ENCODE data around the gene MTRF1.

The MTRF1 gene

GRCh38 chr13:41212881-41213280 lies 50.5 kb downstream of the MTRF1 start:
- no peak overlapping the region for H3K23ac ChIP-seq (ENCODE audit: low read length in 2 of 2)
- no peak overlapping the region for H2AFZ ChIP-seq (ENCODE audit: low read depth, low read length)
- no peak overlapping the region for H3K27ac ChIP-seq (ENCODE audit: low read length, poor library complexity, severe bottlenecking)
- H2BK5ac ChIP-seq (ENCODE audit: low read depth, low read length, poor library complexity, severe bottlenecking) = no peak overlapping the region
- H2BK15ac ChIP-seq (ENCODE audit: low read depth, poor library complexity, severe bottlenecking) = no peak overlapping the region
- H2BK12ac ChIP-seq (ENCODE audit: low read length in 2 of 2) = no peak overlapping the region
- no peak overlapping the region for H4K8ac ChIP-seq (ENCODE audit: low read length)
- no peak overlapping the region for H3K4me3 ChIP-seq (ENCODE audit: insufficient read depth in 1 of 2, low read depth in 1 of 2, low read length in 2 of 2)
- H3K36me3 ChIP-seq (ENCODE audit: control insufficient read depth in 1 of 2, insufficient read depth in 2 of 2, low read depth in 1 of 2, low read length in 2 of 2) = peaks cover 5 to 7% of the 10 kb centered on the region in 2 experiments
- no peak overlapping the region for H3K18ac ChIP-seq (ENCODE audit: low read depth in 1 of 2, low read length in 2 of 2)
- peaks cover 15% of the 10 kb centered on the region for H3K9me3 ChIP-seq (ENCODE audit: control insufficient read depth, low read length)
- H3K4ac ChIP-seq (ENCODE audit: low read depth in 1 of 2, low read length in 2 of 2) = no peak overlapping the region
- no peaks in the 10 kb centered on the region for H3K27me3 ChIP-seq (ENCODE audit: control insufficient read depth in 1 of 2, insufficient read depth in 1 of 2, low read length in 2 of 2)
- H4K91ac ChIP-seq (ENCODE audit: low read length) = no peak overlapping the region
- no peak for DNase-seq
- H3K79me1 ChIP-seq (replicated peaks; ENCODE audit: low read length, poor library complexity, severe bottlenecking) = no peaks in the 10 kb centered on the region
- no peak overlapping the region for H2AK5ac ChIP-seq (ENCODE audit: low read length, severe bottlenecking)
- H3K14ac ChIP-seq (ENCODE audit: low read length in 2 of 2) = no peak overlapping the region
- H3K4me2 ChIP-seq (ENCODE audit: low read length, poor library complexity, severe bottlenecking) = no peak overlapping the region
- no peak overlapping the region for H2BK120ac ChIP-seq (ENCODE audit: low read depth, low read length)
- peaks cover 2% of the 10 kb centered on the region for H3K4me1 ChIP-seq (ENCODE audit: control insufficient read depth, insufficient read depth, low read depth, low read length)
- no peak overlapping the region for H3K9ac ChIP-seq (ENCODE audit: low read length)

DNA sequence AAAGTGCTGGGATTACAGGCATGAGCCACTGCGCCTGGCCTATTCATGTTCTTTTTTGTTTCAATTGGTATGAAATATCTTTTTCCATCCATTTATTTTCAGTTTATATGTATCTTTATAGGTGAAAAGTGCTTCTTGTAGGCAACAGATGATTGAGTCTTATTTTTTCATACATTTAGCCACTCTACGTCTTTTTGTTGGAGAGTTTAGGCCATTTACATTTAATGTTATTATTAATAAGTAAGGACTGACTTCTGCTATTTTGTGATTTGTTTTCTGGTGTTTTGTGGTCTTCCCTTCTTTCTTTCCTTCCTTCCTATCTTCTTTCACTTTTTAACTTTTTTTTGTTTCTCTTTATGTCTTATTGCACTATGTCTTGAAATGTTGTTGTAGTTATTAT lies 52.3 kb downstream of the MTRF1 start:
- H2BK5ac ChIP-seq (ENCODE audit: low read depth, low read length, poor library complexity, severe bottlenecking) = no peak overlapping the region
- H2AK5ac ChIP-seq (ENCODE audit: low read length, severe bottlenecking) = no peak overlapping the region
- no CpG with 5 or more reads among the region's 2 CpGs for WGBS

DNA sequence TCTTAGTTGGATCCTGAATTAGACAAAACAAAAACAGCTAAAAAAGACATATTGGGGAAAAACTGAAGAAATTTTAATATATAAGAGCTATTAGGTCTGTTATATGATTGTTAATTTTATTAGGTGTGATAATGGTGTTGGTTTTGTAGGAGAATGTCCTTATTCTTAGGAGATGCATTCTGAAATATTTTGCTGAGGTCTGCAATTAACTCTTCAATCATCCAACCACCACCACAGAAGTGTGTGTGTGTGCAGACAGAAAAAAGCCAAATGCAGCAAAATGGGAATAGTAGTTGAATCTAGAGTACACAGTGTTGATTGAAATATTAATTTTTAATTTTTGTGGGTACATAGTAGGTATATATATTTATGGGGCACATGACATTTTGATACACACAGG lies 56.9 kb downstream of the MTRF1 start:
- H3K9me3 ChIP-seq (ENCODE audit: control insufficient read depth, low read length) = peaks cover 17% of the 10 kb centered on the region

More for the DNA sequence above, 52.3 kb downstream of the MTRF1 start:
- no peak overlapping the region for H3K27ac ChIP-seq (ENCODE audit: low read length, poor library complexity, severe bottlenecking)
- H2BK12ac ChIP-seq (ENCODE audit: low read length in 2 of 2) = no peak overlapping the region
- peaks cover 2% of the 10 kb centered on the region for H3K4me1 ChIP-seq (ENCODE audit: control insufficient read depth, insufficient read depth, low read depth, low read length)
- H2BK120ac ChIP-seq (ENCODE audit: low read depth, low read length) = no peak overlapping the region
- no peak overlapping the region for H2AFZ ChIP-seq (ENCODE audit: low read depth, low read length)
- no peak overlapping the region for H3K4me2 ChIP-seq (ENCODE audit: low read length, poor library complexity, severe bottlenecking)
- DNase-seq = no peak
- no peak overlapping the region for H2BK15ac ChIP-seq (ENCODE audit: low read depth, poor library complexity, severe bottlenecking)
- H3K4ac ChIP-seq (ENCODE audit: low read depth in 1 of 2, low read length in 2 of 2) = no peak overlapping the region
- H3K18ac ChIP-seq (ENCODE audit: low read depth in 1 of 2, low read length in 2 of 2) = no peak overlapping the region
- no peaks in the 10 kb centered on the region for H3K79me1 ChIP-seq (replicated peaks; ENCODE audit: low read length, poor library complexity, severe bottlenecking)
- no peak overlapping the region for H3K14ac ChIP-seq (ENCODE audit: low read length in 2 of 2)
- H3K36me3 ChIP-seq (ENCODE audit: control insufficient read depth in 1 of 2, insufficient read depth in 2 of 2, low read depth in 1 of 2, low read length in 2 of 2) = peaks cover 5 to 7% of the 10 kb centered on the region in 2 experiments
- no peak overlapping the region for H3K4me3 ChIP-seq (ENCODE audit: insufficient read depth in 1 of 2, low read depth in 1 of 2, low read length in 2 of 2)
- peaks cover 17% of the 10 kb centered on the region for H3K9me3 ChIP-seq (ENCODE audit: control insufficient read depth, low read length)
- no peak overlapping the region for H4K91ac ChIP-seq (ENCODE audit: low read length)
- no peak overlapping the region for H4K8ac ChIP-seq (ENCODE audit: low read length)
- H3K23ac ChIP-seq (ENCODE audit: low read length in 2 of 2) = no peak overlapping the region
- no peaks in the 10 kb centered on the region for H3K27me3 ChIP-seq (ENCODE audit: control insufficient read depth in 1 of 2, insufficient read depth in 1 of 2, low read length in 2 of 2)
- H3K9ac ChIP-seq (ENCODE audit: low read length) = no peak overlapping the region

GRCh38 chr13:41203810-41204209 lies 59.6 kb downstream of the MTRF1 start:
- Histone ChIP-seq H3K4ac (ENCODE audit: low read depth in 1 of 2, low read length in 2 of 2) (no peak overlapping the region), H2AK5ac (ENCODE audit: low read length, severe bottlenecking) (no peak overlapping the region), H3K18ac (ENCODE audit: low read depth in 1 of 2, low read length in 2 of 2) (no peak overlapping the region), H3K9ac (ENCODE audit: low read length) (no peak overlapping the region), H2BK120ac (ENCODE audit: low read depth, low read length) (no peak overlapping the region), H3K36me3 (ENCODE audit: control insufficient read depth in 1 of 2, insufficient read depth in 2 of 2, low read depth in 1 of 2, low read length in 2 of 2) (no peaks in the 10 kb centered on the region), H2BK15ac (ENCODE audit: low read depth, poor library complexity, severe bottlenecking) (no peak overlapping the region), H2AFZ (ENCODE audit: low read depth, low read length) (no peak overlapping the region), H4K91ac (ENCODE audit: low read length) (no peak overlapping the region), H3K27me3 (ENCODE audit: control insufficient read depth in 1 of 2, insufficient read depth in 1 of 2, low read length in 2 of 2) (no peaks in the 10 kb centered on the region), H3K27ac (ENCODE audit: low read length, poor library complexity, severe bottlenecking) (no peak overlapping the region), H3K4me1 (ENCODE audit: control insufficient read depth, insufficient read depth, low read depth, low read length) (no peaks in the 10 kb centered on the region), H2BK12ac (ENCODE audit: low read length in 2 of 2) (no peak overlapping the region), H3K4me3 (ENCODE audit: insufficient read depth in 1 of 2, low read depth in 1 of 2, low read length in 2 of 2) (no peak overlapping the region), H3K14ac (ENCODE audit: low read length in 2 of 2) (no peak overlapping the region), H2BK5ac (ENCODE audit: low read depth, low read length, poor library complexity, severe bottlenecking) (no peak overlapping the region), H3K79me1 (replicated peaks; ENCODE audit: low read length, poor library complexity, severe bottlenecking) (no peaks in the 10 kb centered on the region), H3K23ac (ENCODE audit: low read length in 2 of 2) (no peak overlapping the region), H3K9me3 (ENCODE audit: control insufficient read depth, low read length) (peaks cover 11% of the 10 kb centered on the region), H3K4me2 (ENCODE audit: low read length, poor library complexity, severe bottlenecking) (no peak overlapping the region), H4K8ac (ENCODE audit: low read length) (no peak overlapping the region)
- no peak for DNase-seq
- WGBS = 91% methylated on average over 5 of the region's 6 CpGs

More for the DNA sequence above, 56.9 kb downstream of the MTRF1 start:
- H3K4ac ChIP-seq (ENCODE audit: low read depth in 1 of 2, low read length in 2 of 2) = no peak overlapping the region
- H2AK5ac ChIP-seq (ENCODE audit: low read length, severe bottlenecking) = no peak overlapping the region
- no peak overlapping the region for H2BK15ac ChIP-seq (ENCODE audit: low read depth, poor library complexity, severe bottlenecking)
- no peak overlapping the region for H3K4me3 ChIP-seq (ENCODE audit: insufficient read depth in 1 of 2, low read depth in 1 of 2, low read length in 2 of 2)
- H3K4me1 ChIP-seq (ENCODE audit: control insufficient read depth, insufficient read depth, low read depth, low read length) = no peaks in the 10 kb centered on the region
- H4K8ac ChIP-seq (ENCODE audit: low read length) = no peak overlapping the region
- H4K91ac ChIP-seq (ENCODE audit: low read length) = no peak overlapping the region
- H3K27ac ChIP-seq (ENCODE audit: low read length, poor library complexity, severe bottlenecking) = no peak overlapping the region
- DNase-seq = no peak
- no peak overlapping the region for H2BK120ac ChIP-seq (ENCODE audit: low read depth, low read length)
- H3K4me2 ChIP-seq (ENCODE audit: low read length, poor library complexity, severe bottlenecking) = no peak overlapping the region
- no peak overlapping the region for H3K14ac ChIP-seq (ENCODE audit: low read length in 2 of 2)
- H2BK5ac ChIP-seq (ENCODE audit: low read depth, low read length, poor library complexity, severe bottlenecking) = no peak overlapping the region
- H3K27me3 ChIP-seq (ENCODE audit: control insufficient read depth in 1 of 2, insufficient read depth in 1 of 2, low read length in 2 of 2) = no peaks in the 10 kb centered on the region
- H3K18ac ChIP-seq (ENCODE audit: low read depth in 1 of 2, low read length in 2 of 2) = no peak overlapping the region
- no peak overlapping the region for H3K9ac ChIP-seq (ENCODE audit: low read length)
- H3K79me1 ChIP-seq (replicated peaks; ENCODE audit: low read length, poor library complexity, severe bottlenecking) = no peaks in the 10 kb centered on the region
- no peaks in the 10 kb centered on the region for H3K36me3 ChIP-seq (ENCODE audit: control insufficient read depth in 1 of 2, insufficient read depth in 2 of 2, low read depth in 1 of 2, low read length in 2 of 2)
- no peak overlapping the region for H2AFZ ChIP-seq (ENCODE audit: low read depth, low read length)
- H3K23ac ChIP-seq (ENCODE audit: low read length in 2 of 2) = no peak overlapping the region
- H2BK12ac ChIP-seq (ENCODE audit: low read length in 2 of 2) = no peak overlapping the region
